Measurements from ENCODE around the gene SNRPA1.

DNA sequence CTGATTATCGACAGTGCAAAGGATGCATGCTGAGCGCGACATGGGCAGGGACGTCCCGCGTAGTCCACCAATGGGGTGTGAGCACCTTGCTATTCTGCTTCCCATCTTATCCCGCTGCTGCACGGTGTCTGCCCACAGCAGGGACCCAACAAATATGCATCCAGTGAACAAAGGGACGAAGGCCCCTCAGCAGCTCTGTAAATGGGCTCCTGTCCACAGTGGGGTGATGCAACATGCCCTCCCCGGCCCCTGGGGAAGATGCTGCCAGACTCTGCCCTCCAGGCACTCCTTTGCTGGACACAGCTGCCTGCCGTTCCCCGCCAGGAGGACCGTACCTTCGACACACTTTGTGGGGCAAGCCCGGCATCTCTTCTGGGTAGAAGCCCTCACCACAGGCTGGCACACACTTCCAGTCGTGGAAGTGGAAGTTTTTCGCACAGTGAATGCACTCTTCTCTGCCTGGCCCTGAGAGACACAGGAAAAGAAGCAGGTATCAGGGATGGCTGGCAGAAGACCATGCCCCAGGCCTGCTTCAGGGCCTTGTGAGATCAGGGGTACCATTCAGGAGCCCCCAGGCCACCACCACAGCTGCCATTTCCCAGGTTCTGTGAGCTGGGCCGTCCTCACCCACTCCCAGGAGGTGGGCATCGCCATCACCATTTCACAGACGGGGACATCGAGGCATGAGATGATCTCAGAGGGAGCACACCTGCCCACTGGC lies 18.2 kb upstream of the SNRPA1 start:
- TF ChIP-seq CREB1 (IDR thresholded peaks at IDR 0.05; ENCODE audit: low read depth): no peak
- no peak for TF ChIP-seq RAD21 (IDR thresholded peaks at IDR 0.05; ENCODE audit: low read depth)
- TF ChIP-seq, protein P1, sequence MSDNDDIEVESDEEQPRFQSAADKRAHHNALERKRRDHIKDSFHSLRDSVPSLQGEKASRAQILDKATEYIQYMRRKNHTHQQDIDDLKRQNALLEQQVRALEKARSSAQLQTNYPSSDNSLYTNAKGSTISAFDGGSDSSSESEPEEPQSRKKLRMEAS (IDR thresholded peaks at IDR 0.05): no peak
- no peak for TF ChIP-seq TEAD4 (IDR thresholded peaks at IDR 0.05)
- TF ChIP-seq, protein P2, sequence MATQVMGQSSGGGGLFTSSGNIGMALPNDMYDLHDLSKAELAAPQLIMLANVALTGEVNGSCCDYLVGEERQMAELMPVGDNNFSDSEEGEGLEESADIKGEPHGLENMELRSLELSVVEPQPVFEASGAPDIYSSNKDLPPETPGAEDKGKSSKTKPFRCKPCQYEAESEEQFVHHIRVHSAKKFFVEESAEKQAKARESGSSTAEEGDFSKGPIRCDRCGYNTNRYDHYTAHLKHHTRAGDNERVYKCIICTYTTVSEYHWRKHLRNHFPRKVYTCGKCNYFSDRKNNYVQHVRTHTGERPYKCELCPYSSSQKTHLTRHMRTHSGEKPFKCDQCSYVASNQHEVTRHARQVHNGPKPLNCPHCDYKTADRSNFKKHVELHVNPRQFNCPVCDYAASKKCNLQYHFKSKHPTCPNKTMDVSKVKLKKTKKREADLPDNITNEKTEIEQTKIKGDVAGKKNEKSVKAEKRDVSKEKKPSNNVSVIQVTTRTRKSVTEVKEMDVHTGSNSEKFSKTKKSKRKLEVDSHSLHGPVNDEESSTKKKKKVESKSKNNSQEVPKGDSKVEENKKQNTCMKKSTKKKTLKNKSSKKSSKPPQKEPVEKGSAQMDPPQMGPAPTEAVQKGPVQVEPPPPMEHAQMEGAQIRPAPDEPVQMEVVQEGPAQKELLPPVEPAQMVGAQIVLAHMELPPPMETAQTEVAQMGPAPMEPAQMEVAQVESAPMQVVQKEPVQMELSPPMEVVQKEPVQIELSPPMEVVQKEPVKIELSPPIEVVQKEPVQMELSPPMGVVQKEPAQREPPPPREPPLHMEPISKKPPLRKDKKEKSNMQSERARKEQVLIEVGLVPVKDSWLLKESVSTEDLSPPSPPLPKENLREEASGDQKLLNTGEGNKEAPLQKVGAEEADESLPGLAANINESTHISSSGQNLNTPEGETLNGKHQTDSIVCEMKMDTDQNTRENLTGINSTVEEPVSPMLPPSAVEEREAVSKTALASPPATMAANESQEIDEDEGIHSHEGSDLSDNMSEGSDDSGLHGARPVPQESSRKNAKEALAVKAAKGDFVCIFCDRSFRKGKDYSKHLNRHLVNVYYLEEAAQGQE (IDR thresholded peaks at IDR 0.05; ENCODE audit: low read depth): no peak
- no peak for TF ChIP-seq FOXM1 (IDR thresholded peaks at IDR 0.05; ENCODE audit: borderline replicate concordance, low read depth)
- no peak for TF ChIP-seq YY1 (IDR thresholded peaks at IDR 0.05; ENCODE audit: low read depth)
- TF ChIP-seq TCF12 (IDR thresholded peaks at IDR 0.05; ENCODE audit: low read depth): no peak
- TF ChIP-seq TAF1 (IDR thresholded peaks at IDR 0.05; ENCODE audit: low read depth): no peak
- TF ChIP-seq CEBPB (IDR thresholded peaks at IDR 0.05): no peak
- no peak for TF ChIP-seq EP300 (IDR thresholded peaks at IDR 0.05; ENCODE audit: borderline replicate concordance)
- no peak for TF ChIP-seq EGR1 (IDR thresholded peaks at IDR 0.05)
- no peak for TF ChIP-seq ZBTB7A (IDR thresholded peaks at IDR 0.05; ENCODE audit: low read depth)

Measured in Ishikawa (cell line).